Hepatocyte (in vitro differentiated cells): ENCODE results near the gene TPSB2. TPM values are rescaled to one million over a fixed set of nuclear protein-coding genes. Genes with fewer than 3 reads are reported as not detected.

Experiments
- DNase-seq: peaks from one replicate; pipeline ENCODE4 v3.0.0-alpha.2; 2016; ENCODE audit warnings: low spot score
- H2AFZ ChIP-seq: fragments of 200-600 bp; sonication (generic); 2 replicates; pipeline ENCODE4 v1.6.0; 2016; ENCODE audit warnings: antibody characterized with exemption, mild to moderate bottlenecking
- H3K27ac ChIP-seq: fragments of 200-600 bp; sonication (generic); 2 replicates; pipeline ENCODE4 v1.5.1; 2016; ENCODE audit warnings: mild to moderate bottlenecking
- H3K27me3 ChIP-seq: fragments of 200-600 bp; sonication (generic); 2 replicates; pipeline ENCODE4 v1.6.1; 2016
- H3K36me3 ChIP-seq: fragments of 200-600 bp; sonication (generic); replicated peaks from 2 replicates; pipeline ENCODE4 v1.5.1; 2016; ENCODE audit warnings: low read depth; ENCODE audit not compliant: insufficient read depth
- H3K4me1 ChIP-seq: fragments of 200-600 bp; sonication (generic); 2 replicates; pipeline ENCODE4 v1.5.1; 2016; ENCODE audit warnings: mild to moderate bottlenecking, moderate library complexity; ENCODE audit not compliant: insufficient read depth
- H3K4me2 ChIP-seq: fragments of 200-600 bp; sonication (generic); 2 replicates; pipeline ENCODE4 v1.6.0; 2016
- H3K4me3 ChIP-seq: fragments of 200-600 bp; sonication (generic); 2 replicates; pipeline ENCODE4 v1.5.1; 2016; ENCODE audit warnings: mild to moderate bottlenecking
- H3K79me2 ChIP-seq: fragments of 200-600 bp; sonication (generic); 2 replicates; pipeline ENCODE4 v1.6.0; 2017; ENCODE audit warnings: mild to moderate bottlenecking
- H3K9me2 ChIP-seq: fragments of 200-600 bp; sonication (generic); replicated peaks from 2 replicates; pipeline ENCODE4 v1.6.0; 2017; ENCODE audit warnings: mild to moderate bottlenecking; ENCODE audit not compliant: insufficient read depth
- H3K9me3 ChIP-seq: fragments of 200-600 bp; sonication (generic); 2 replicates; pipeline ENCODE4 v1.5.1; 2016; ENCODE audit warnings: low read depth, mild to moderate bottlenecking
- H4K20me1 ChIP-seq: fragments of 200-600 bp; sonication (generic); 2 replicates; pipeline ENCODE4 v1.6.0; 2016; ENCODE audit warnings: mild to moderate bottlenecking; ENCODE audit not compliant: insufficient read depth, poor library complexity, severe bottlenecking
- CTCF ChIP-seq: fragments of 200-600 bp; sonication (generic); IDR thresholded peaks from 2 replicates; pipeline ENCODE4 v1.5.1; 2016; ENCODE audit warnings: antibody characterized with exemption, mild to moderate bottlenecking; ENCODE audit not compliant: poor library complexity
- EZH2 ChIP-seq: fragments of 200-600 bp; sonication (generic); IDR thresholded peaks from 2 replicates; pipeline ENCODE4 v1.6.1; 2016; ENCODE audit warnings: antibody characterized with exemption, mild to moderate bottlenecking, borderline replicate concordance
- EZH2phosphoT487 ChIP-seq: fragments of 200-600 bp; sonication (generic); IDR thresholded peaks from one replicate; pipeline ENCODE4 v1.6.1; 2018; ENCODE audit warnings: antibody characterized with exemption, mild to moderate bottlenecking, low read depth, moderate library complexity; ENCODE audit not compliant: unreplicated experiment, severe bottlenecking
- WGBS: methylation state at CpG from one replicate; pipeline ENCODE4 v1.1.6; 2016; ENCODE audit warnings: low lambda C conversion rate; ENCODE audit errors: missing lambda C conversion rate; 5-methylcytosine and 5-hydroxymethylcytosine counted together
- polyA plus RNA-seq: library from polyadenylated mRNA; unstranded; fragments of >200 nt; fragmentation: Nextera tagmentation; extraction: Ambion mirVana; gene quantifications from 2 replicates; pipeline ENCODE4 v1.2.1, GENCODE V29; 2016
- total RNA-seq: library from RNA; depleted of rRNA; stranded (reverse); fragments of >200 nt; gene quantifications from 2 replicates; pipeline ENCODE4 v1.2.3, GENCODE V29; 2014

The TPSB2 gene
- total and polyA plus RNA-seq, 2 experiments from 2014 or later = not detected

GRCh38 chr16:1210461-1210860 lies 19.5 kb downstream of the TPSB2 start:
- WGBS = 94% methylated on average over 15 of the region's 23 CpGs

DNA sequence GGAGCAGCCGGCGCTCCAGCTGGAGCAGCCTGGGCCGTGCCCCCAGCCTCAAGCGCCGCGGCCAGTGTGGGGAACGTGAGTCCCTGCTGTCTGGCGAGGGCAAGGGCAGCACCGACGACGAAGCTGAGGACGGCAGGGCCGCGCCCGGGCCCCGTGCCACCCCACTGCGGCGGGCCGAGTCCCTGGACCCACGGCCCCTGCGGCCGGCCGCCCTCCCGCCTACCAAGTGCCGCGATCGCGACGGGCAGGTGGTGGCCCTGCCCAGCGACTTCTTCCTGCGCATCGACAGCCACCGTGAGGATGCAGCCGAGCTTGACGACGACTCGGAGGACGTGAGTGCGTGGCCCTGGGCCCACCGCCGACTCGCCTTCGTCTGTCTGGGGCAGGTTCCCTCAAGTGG lies 20.9 kb downstream of the TPSB2 start:
- H2AFZ ChIP-seq = no peak overlapping the region
- no peak overlapping the region for H3K4me3 ChIP-seq
- H3K79me2 ChIP-seq = no peaks in the 10 kb centered on the region
- H3K9me3 ChIP-seq = no peaks in the 10 kb centered on the region
- no peaks in the 10 kb centered on the region for H3K9me2 ChIP-seq
- H3K4me1 ChIP-seq = no peaks in the 10 kb centered on the region
- over 99% methylated on average over 21 of the region's 43 CpGs for WGBS
- H3K36me3 ChIP-seq = no peaks in the 10 kb centered on the region
- H3K27me3 ChIP-seq = no peaks in the 10 kb centered on the region
- H4K20me1 ChIP-seq = no peaks in the 10 kb centered on the region
- no peak overlapping the region for H3K4me2 ChIP-seq
- DNase-seq = no peak
- H3K27ac ChIP-seq = no peak overlapping the region
- TF ChIP-seq EZH2 (no peak), EZH2phosphoT487 (no peak), CTCF (no peak)

More at GRCh38 chr16:1210461-1210860, 19.5 kb downstream of the TPSB2 start:
- Histone ChIP-seq H2AFZ (no peak overlapping the region), H3K36me3 (no peaks in the 10 kb centered on the region), H3K4me2 (no peak overlapping the region), H4K20me1 (no peaks in the 10 kb centered on the region), H3K27me3 (no peaks in the 10 kb centered on the region), H3K4me1 (no peaks in the 10 kb centered on the region), H3K4me3 (no peak overlapping the region), H3K9me2 (no peaks in the 10 kb centered on the region), H3K27ac (no peak overlapping the region), H3K9me3 (no peaks in the 10 kb centered on the region), H3K79me2 (no peaks in the 10 kb centered on the region)
- DNase-seq = no peak
- TF ChIP-seq EZH2phosphoT487 (no peak), CTCF (no peak), EZH2 (no peak)

GRCh38 chr16:1208239-1208830 lies 21.6 kb downstream of the TPSB2 start:
- Histone ChIP-seq H4K20me1 (no peaks in the 10 kb centered on the region), H3K36me3 (no peaks in the 10 kb centered on the region), H2AFZ (no peak overlapping the region), H3K27me3 (no peaks in the 10 kb centered on the region), H3K9me3 (no peaks in the 10 kb centered on the region), H3K27ac (no peak overlapping the region), H3K4me2 (no peak overlapping the region), H3K4me3 (no peak overlapping the region), H3K9me2 (no peaks in the 10 kb centered on the region), H3K79me2 (no peaks in the 10 kb centered on the region), H3K4me1 (no peaks in the 10 kb centered on the region)
- WGBS = 93% methylated on average over 21 of the region's 22 CpGs
- DNase-seq = no peak
- no peak for TF ChIP-seq EZH2phosphoT487
- no peak for TF ChIP-seq CTCF
- TF ChIP-seq EZH2 = no peak

- Histone ChIP-seq H3K4me2 (no peak overlapping the region), H2AFZ (no peak overlapping the region), H3K4me1 (no peaks in the 10 kb centered on the region), H3K27ac (no peak overlapping the region), H3K36me3 (no peaks in the 10 kb centered on the region), H3K9me3 (no peaks in the 10 kb centered on the region), H3K79me2 (no peaks in the 10 kb centered on the region), H3K4me3 (no peak overlapping the region), H3K9me2 (no peaks in the 10 kb centered on the region), H3K27me3 (no peaks in the 10 kb centered on the region), H4K20me1 (no peaks in the 10 kb centered on the region)
- no peak for DNase-seq
- 93% methylated on average over 14 of the region's 16 CpGs for WGBS
- TF ChIP-seq EZH2phosphoT487 (no peak), CTCF (no peak), EZH2 (no peak)
Observed at GRCh38 chr16:1206786-1207185, 23.2 kb downstream of the TPSB2 start.
